ENCODE data around the gene SELENOO. TPM values are rescaled to one million over a fixed set of nuclear protein-coding genes. Genes with fewer than 3 reads are reported as not detected.

SELENOO gene
- total RNA-seq, 1 experiment from 2014 or later: 34.3 TPM

- no peak overlapping the region for H3K27ac ChIP-seq (ENCODE audit: low read length)
- no peaks in the 10 kb centered on the region for H3K4me1 ChIP-seq (ENCODE audit: control insufficient read depth, insufficient read depth, low read length)
- intact Hi-C loops (cut with micrococcal nuclease; ENCODE audit: unreplicated experiment) (no loop called here), in situ Hi-C loops (cut with HindIII; ENCODE audit: low pct_unique_long_range_greater_than_20kb, low sequenced_read_pairs) (no loop called here)
- no peaks in the 10 kb centered on the region for H3K27me3 ChIP-seq (ENCODE audit: control insufficient read depth, insufficient read depth, low read length)
- H3K36me3 ChIP-seq (ENCODE audit: control insufficient read depth, insufficient read depth, low read length): no peaks in the 10 kb centered on the region
- ChIA-PET CTCF (no interaction called here), POLR2A (no interaction called here)
- BruUV-seq (replicated peaks): no TSS peak
- ATAC-seq (no peak), DNase-seq (ENCODE audit: low read depth, low spot score) (no peak)
- no peaks in the 10 kb centered on the region for H3K9me3 ChIP-seq (ENCODE audit: control insufficient read depth, insufficient read depth, low read depth, low read length)
- no peak overlapping the region for H3K4me3 ChIP-seq (ENCODE audit: low read depth in 2 of 2, low read length in 2 of 2)
- no peak for TF ChIP-seq SIN3A (IDR thresholded peaks at IDR 0.05; ENCODE audit: borderline replicate concordance, insufficient read depth, low read depth, low read length)
- no peak for TF ChIP-seq POLR2AphosphoS5 (IDR thresholded peaks at IDR 0.05; ENCODE audit: low read depth, low read length)
- TF ChIP-seq REST (IDR thresholded peaks at IDR 0.05; ENCODE audit: insufficient read depth in 1 of 2, low read depth in 2 of 2, low read length in 1 of 2): no peak
- no peak for TF ChIP-seq TCF7L2 (IDR thresholded peaks at IDR 0.05; ENCODE audit: low read depth, low read length)
These were observed 32.4 kb downstream of the SELENOO start for GRCh38 chr22:50233223-50233622.

GRCh38 chr22:50236731-50237409, 36.1 kb downstream of the SELENOO start:
- intact Hi-C loops (cut with micrococcal nuclease; ENCODE audit: unreplicated experiment): no loop called here
- no peaks in the 10 kb centered on the region for H3K9me3 ChIP-seq (ENCODE audit: control insufficient read depth, insufficient read depth, low read depth, low read length)
- in situ Hi-C loops (cut with HindIII; ENCODE audit: low pct_unique_long_range_greater_than_20kb, low sequenced_read_pairs): no loop called here
- H3K36me3 ChIP-seq (ENCODE audit: control insufficient read depth, insufficient read depth, low read length): no peaks in the 10 kb centered on the region
- ChIA-PET POLR2A (no interaction called here), CTCF (interaction anchor here (0.6 kb wide), 1 partner anchor 94 kb away, joined by 5 read pairs; no protein-coding TSS in a partner anchor)
- H3K27me3 ChIP-seq (ENCODE audit: control insufficient read depth, insufficient read depth, low read length): no peaks in the 10 kb centered on the region
- DNase-seq (ENCODE audit: low read depth, low spot score) (no peak), ATAC-seq (no peak)
- H3K27ac ChIP-seq (ENCODE audit: low read length): no peak overlapping the region
- BruUV-seq (replicated peaks): no TSS peak
- H3K4me3 ChIP-seq (ENCODE audit: low read depth in 2 of 2, low read length in 2 of 2): no peak overlapping the region
- no peak; the same call in 1 of the 2 replicates for TF ChIP-seq CTCF (IDR thresholded peaks at IDR 0.05)
- H3K4me1 ChIP-seq (ENCODE audit: control insufficient read depth, insufficient read depth, low read length): no peaks in the 10 kb centered on the region

- no peaks in the 10 kb centered on the region for H3K9me3 ChIP-seq (ENCODE audit: control insufficient read depth, insufficient read depth, low read depth, low read length)
- H3K36me3 ChIP-seq (ENCODE audit: control insufficient read depth, insufficient read depth, low read length): no peaks in the 10 kb centered on the region
- ChIA-PET POLR2A (no interaction called here), CTCF (no interaction called here)
- no peaks in the 10 kb centered on the region for H3K4me1 ChIP-seq (ENCODE audit: control insufficient read depth, insufficient read depth, low read length)
- no peak for ATAC-seq
- no peak for DNase-seq (ENCODE audit: low read depth, low spot score)
- no peaks in the 10 kb centered on the region for H3K27me3 ChIP-seq (ENCODE audit: control insufficient read depth, insufficient read depth, low read length)
- TF ChIP-seq SIN3A (IDR thresholded peaks at IDR 0.05; ENCODE audit: borderline replicate concordance, insufficient read depth, low read depth, low read length) (no peak), CTCF (IDR thresholded peaks at IDR 0.05) (no peak), POLR2AphosphoS5 (IDR thresholded peaks at IDR 0.05; ENCODE audit: low read depth, low read length) (no peak), TCF7L2 (IDR thresholded peaks at IDR 0.05; ENCODE audit: low read depth, low read length) (no peak), REST (IDR thresholded peaks at IDR 0.05; ENCODE audit: insufficient read depth in 1 of 2, low read depth in 2 of 2, low read length in 1 of 2) (no peak)
- intact Hi-C loops (cut with micrococcal nuclease; ENCODE audit: unreplicated experiment) (no loop called here), in situ Hi-C loops (cut with HindIII; ENCODE audit: low pct_unique_long_range_greater_than_20kb, low sequenced_read_pairs) (no loop called here)
- no TSS peak for BruUV-seq (replicated peaks)
- H3K4me3 ChIP-seq (ENCODE audit: low read depth in 2 of 2, low read length in 2 of 2): no peak overlapping the region
- no peak overlapping the region for H3K27ac ChIP-seq (ENCODE audit: low read length)
These were observed 37.9 kb downstream of the SELENOO start for GRCh38 chr22:50238755-50239154.
